ENCODE results near the gene COL4A4. TPM values are rescaled to one million over a fixed set of nuclear protein-coding genes. Genes with fewer than 3 reads are reported as not detected.

Gene COL4A4
- total and polyA plus RNA-seq, 2 of the 13 experiments (the other 11 are each of a cell fraction or from before 2014, with no cell fraction given) = not detected

GRCh38 chr2:227194219-227194618 is 30.2 kb upstream of the COL4A4 start:
- Histone ChIP-seq H2AFZ (ENCODE audit: low read length) (no peak overlapping the region), H4K20me1 (ENCODE audit: insufficient read depth, low read length) (no peaks in the 10 kb centered on the region), H3K79me2 (ENCODE audit: insufficient read depth, low read length) (no peaks in the 10 kb centered on the region), H3K4me3 (replicated peaks in 1 of 3; ENCODE audit: insufficient read depth in 1 of 3, low read depth in 2 of 3, low read length in 3 of 3) (no peak overlapping the region), H3K36me3 (replicated peaks in 1 of 2; ENCODE audit: control insufficient read depth in 1 of 2, insufficient read depth in 2 of 2, low read length in 2 of 2) (no peaks in the 10 kb centered on the region), H3K9me3 (ENCODE audit: low read length) (no peaks in the 10 kb centered on the region), H3K4me1 (ENCODE audit: insufficient read depth, low read length) (no peaks in the 10 kb centered on the region), H3K27me3 (ENCODE audit: control insufficient read depth in 1 of 2, insufficient read depth in 2 of 2, low read length in 2 of 2) (no peaks in the 10 kb centered on the region), H3K9ac (ENCODE audit: insufficient read depth, low read depth, low read length) (no peak overlapping the region), H3K4me2 (ENCODE audit: low read depth, low read length) (no peak overlapping the region), H3K27ac (ENCODE audit: extremely low read length, insufficient read depth, low read length) (no peak overlapping the region)
- ATAC-seq (no peak), FAIRE-seq (no peak), DNase-seq (ENCODE audit: low spot score) (no peak)
- ChIA-PET POLR2A (no interaction called here), CTCF (ENCODE audit: low intra/inter-chr PET ratio, low total read pairs) (no interaction called here)
- in situ Hi-C loops (cut with HindIII; ENCODE audit: extremely low pct_ligation_motif_present, low pct_unique_long_range_greater_than_20kb) (no loop called here), intact Hi-C loops (cut with micrococcal nuclease; ENCODE audit: unreplicated experiment) (no loop called here)
- BruUV-seq (replicated peaks) = no TSS peak
- TF ChIP-seq SATB2 (CRISPR knock-in tag; IDR thresholded peaks at IDR 0.05) (no peak), ATAD3A (CRISPR knock-in tag; IDR thresholded peaks at IDR 0.05) (no peak), ZNF746 (CRISPR knock-in tag; IDR thresholded peaks at IDR 0.05) (no peak), ZNF761 (CRISPR knock-in tag; conservative IDR thresholded peaks at IDR 0.05) (no peak), HNRNPLL (IDR thresholded peaks at IDR 0.05; ENCODE audit: low read depth, low read length, poor library complexity, severe bottlenecking) (no peak), ZNF83 (CRISPR knock-in tag; IDR thresholded peaks at IDR 0.05; ENCODE audit: borderline replicate concordance) (no peak), ZNF883 (CRISPR knock-in tag; IDR thresholded peaks at IDR 0.05; ENCODE audit: not compliant biosample characterization) (no peak), ZSCAN22 (CRISPR knock-in tag; IDR thresholded peaks at IDR 0.05) (no peak), ZNF713 (CRISPR knock-in tag; IDR thresholded peaks at IDR 0.05) (no peak), ZNF639 (CRISPR knock-in tag; conservative IDR thresholded peaks at IDR 0.05) (no peak)
- TF ChIP-seq, protein P1, sequence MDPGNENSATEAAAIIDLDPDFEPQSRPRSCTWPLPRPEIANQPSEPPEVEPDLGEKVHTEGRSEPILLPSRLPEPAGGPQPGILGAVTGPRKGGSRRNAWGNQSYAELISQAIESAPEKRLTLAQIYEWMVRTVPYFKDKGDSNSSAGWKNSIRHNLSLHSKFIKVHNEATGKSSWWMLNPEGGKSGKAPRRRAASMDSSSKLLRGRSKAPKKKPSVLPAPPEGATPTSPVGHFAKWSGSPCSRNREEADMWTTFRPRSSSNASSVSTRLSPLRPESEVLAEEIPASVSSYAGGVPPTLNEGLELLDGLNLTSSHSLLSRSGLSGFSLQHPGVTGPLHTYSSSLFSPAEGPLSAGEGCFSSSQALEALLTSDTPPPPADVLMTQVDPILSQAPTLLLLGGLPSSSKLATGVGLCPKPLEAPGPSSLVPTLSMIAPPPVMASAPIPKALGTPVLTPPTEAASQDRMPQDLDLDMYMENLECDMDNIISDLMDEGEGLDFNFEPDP (CRISPR knock-in tag; conservative IDR thresholded peaks at IDR 0.05) = no peak
- 0% methylated on average over 2 of the region's 2 CpGs for WGBS (ENCODE audit: low lambda C conversion rate)

Data from HepG2 (cell line).